GM12891 (cell line): Measurements from ENCODE around the gene HDAC5. TPM values are rescaled to one million over a fixed set of nuclear protein-coding genes. Genes with fewer than 3 reads are reported as not detected.
A peak's percentile ranks its signal among the peaks of the same experiment; 100 is the strongest.

Source experiments
- DNase-seq: peaks from one replicate; pipeline ENCODE4 v3.0.0; 2011; ENCODE audit warnings: low spot score; ENCODE audit not compliant: insufficient read length
- FAIRE-seq: peaks from 2 replicates; lab custom pipeline; 2011; peaks lifted over from hg19 to GRCh38; lab: Jason Lieb, UNC
- PAX5 ChIP-seq: IDR thresholded peaks from 2 replicates; pipeline ENCODE4 v1.6.1; 2011; ENCODE audit warnings: low read length, moderate library complexity, mild to moderate bottlenecking; ENCODE audit not compliant: insufficient read depth, severe bottlenecking
- POLR2A ChIP-seq: IDR thresholded peaks from 2 replicates; pipeline ENCODE4 v1.6.1; 2011; ENCODE audit warnings: low read depth, low read length, control low read depth
- POLR2AphosphoS5 ChIP-seq: IDR thresholded peaks from 2 replicates; pipeline ENCODE4 v1.6.1; 2011; ENCODE audit warnings: low read depth, low read length, control low read depth
- POU2F2 ChIP-seq: IDR thresholded peaks from 2 replicates; pipeline ENCODE4 v1.6.1; 2011; ENCODE audit warnings: low read depth, mild to moderate bottlenecking, control low read depth, low read length, moderate library complexity
- SPI1 ChIP-seq: IDR thresholded peaks from 2 replicates; pipeline ENCODE4 v1.6.1; 2011; ENCODE audit warnings: low read depth, low read length, control low read depth
- TAF1 ChIP-seq: IDR thresholded peaks from 2 replicates; pipeline ENCODE4 v1.6.1; 2011; ENCODE audit warnings: low read depth, low read length, control low read depth
- polyA plus RNA-seq: library from polyadenylated mRNA; unstranded; fragments of >200 nt; gene quantifications from one replicate; pipeline ENCODE4 v1.2.1, GENCODE V29; 2012; ENCODE audit warnings: low read depth, missing spikeins, inconsistent platforms; ENCODE audit not compliant: missing spikeins

HDAC5 gene
- polyA plus RNA-seq = 16.4 TPM

DNA sequence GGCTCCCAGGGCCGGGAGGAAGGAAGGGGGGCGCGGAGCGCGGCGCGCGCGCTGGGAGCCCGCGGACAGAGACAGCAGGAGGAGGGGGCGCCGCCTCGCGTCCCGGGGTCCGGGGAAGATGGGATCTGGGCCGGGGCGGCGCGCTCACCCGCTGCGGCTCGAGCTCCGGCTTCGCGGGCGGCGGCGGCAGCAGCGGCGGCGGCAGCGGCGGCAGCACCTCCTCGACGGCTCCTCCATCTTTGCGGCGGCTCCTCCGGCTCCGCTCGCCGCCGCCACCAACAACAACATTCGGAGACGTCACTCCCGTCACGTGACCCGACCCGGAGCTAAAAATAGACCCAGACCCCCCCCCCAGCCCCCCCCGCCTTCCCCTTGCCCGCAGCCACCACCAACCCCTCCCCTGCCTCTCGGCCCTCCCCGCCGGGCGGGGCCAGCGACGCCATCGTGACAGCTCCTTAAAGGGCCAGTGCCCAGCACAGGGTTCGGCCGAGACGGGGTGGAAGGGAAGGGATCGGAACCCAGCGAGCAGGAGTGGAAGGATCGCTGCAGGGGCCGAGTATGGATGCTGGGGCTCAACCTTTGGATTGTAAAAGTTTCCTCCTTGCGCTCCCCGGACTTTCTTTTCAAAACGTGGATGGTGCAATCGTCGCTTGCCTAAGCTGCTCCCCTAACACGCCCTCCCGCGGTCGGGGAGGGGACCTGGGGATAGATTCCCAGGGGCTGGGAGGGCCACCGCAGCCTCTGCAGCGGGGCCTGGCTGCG lies at the start of gene HDAC5:
TSS of gene HDAC5 (minus strand) at position 286 of the 762 bp plus-strand sequence. CDS start 6,126 bp downstream, outside the sequence.
- DNase-seq (peak; percentile 97), FAIRE-seq (peak; percentile 94)
- no peak for TF ChIP-seq POLR2A
- peak; percentile 35; the same call in 1 of the 2 replicates for TF ChIP-seq POLR2AphosphoS5

- TF ChIP-seq TAF1 = no peak
- TF ChIP-seq POLR2A = 0 out of 2 replicates have a peak, but pooled peaks have one; percentile 15
- DNase-seq (no peak), FAIRE-seq (no peak)
Observed at GRCh38 chr17:44171931-44172455, 48.6 kb upstream of the HDAC5 start.

DNA sequence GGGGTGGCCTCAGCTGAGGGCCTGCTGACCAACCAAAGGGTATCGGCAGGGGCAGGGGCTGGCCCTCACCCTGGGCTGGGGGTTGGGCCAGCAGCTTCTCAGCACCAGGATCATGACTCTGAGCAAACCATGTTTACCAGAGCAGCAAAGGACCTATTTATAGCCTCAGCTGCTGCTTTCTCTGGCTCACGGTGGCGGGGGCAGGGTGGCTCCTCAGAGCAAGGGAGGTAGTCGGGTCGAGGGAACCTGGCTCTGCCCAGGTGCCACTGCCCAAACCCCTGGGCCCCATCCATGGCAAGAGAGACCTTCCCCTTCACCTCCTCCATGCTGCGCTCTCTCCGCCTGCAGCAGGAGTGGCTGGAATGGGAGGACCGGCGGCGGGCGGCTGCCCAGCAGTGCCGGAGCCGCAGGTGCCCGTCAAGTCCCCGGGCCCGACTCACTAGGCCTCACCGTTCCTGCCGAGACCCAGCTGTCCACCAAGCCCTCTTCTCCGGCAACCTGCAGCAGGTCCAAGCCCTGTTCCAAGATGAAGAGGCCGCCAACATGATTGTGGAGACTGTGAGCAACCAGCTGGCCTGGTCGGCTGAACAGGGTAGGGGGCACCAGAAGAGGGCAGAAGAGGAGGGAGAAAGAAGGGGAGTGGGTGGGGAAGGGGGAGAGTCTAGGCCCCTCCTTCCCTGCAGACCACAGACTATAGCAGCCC lies 47.2 kb upstream of the HDAC5 start, which contains the start of gene ASB16:
TSS of gene ASB16 (plus strand) at position 206 of the 703 bp plus-strand sequence. CDS start at position 292, 86 bp downstream.
- TF ChIP-seq POLR2AphosphoS5 (no peak), TAF1 (no peak), POLR2A (no peak), PAX5 (no peak), SPI1 (no peak), POU2F2 (no peak)
- no peak for DNase-seq
- no peak for FAIRE-seq

GRCh38 chr17:44170135-44170498 lies 46.7 kb upstream of the HDAC5 start:
- no peak for FAIRE-seq
- TF ChIP-seq POU2F2 (no peak), POLR2AphosphoS5 (no peak), PAX5 (no peak), POLR2A (no peak), SPI1 (no peak)
- no peak for DNase-seq

GRCh38 chr17:44167181-44167861 lies 43.9 kb upstream of the HDAC5 start:
- DNase-seq (no peak), FAIRE-seq (no peak)
- TF ChIP-seq TAF1 (no peak), POU2F2 (no peak), POLR2AphosphoS5 (no peak), PAX5 (no peak), SPI1 (no peak), POLR2A (no peak)

- DNase-seq (no peak), FAIRE-seq (no peak)
- TF ChIP-seq POLR2AphosphoS5 (no peak), POLR2A (no peak)
Observed at GRCh38 chr17:44164476-44164875, 41.0 kb upstream of the HDAC5 start.

DNA sequence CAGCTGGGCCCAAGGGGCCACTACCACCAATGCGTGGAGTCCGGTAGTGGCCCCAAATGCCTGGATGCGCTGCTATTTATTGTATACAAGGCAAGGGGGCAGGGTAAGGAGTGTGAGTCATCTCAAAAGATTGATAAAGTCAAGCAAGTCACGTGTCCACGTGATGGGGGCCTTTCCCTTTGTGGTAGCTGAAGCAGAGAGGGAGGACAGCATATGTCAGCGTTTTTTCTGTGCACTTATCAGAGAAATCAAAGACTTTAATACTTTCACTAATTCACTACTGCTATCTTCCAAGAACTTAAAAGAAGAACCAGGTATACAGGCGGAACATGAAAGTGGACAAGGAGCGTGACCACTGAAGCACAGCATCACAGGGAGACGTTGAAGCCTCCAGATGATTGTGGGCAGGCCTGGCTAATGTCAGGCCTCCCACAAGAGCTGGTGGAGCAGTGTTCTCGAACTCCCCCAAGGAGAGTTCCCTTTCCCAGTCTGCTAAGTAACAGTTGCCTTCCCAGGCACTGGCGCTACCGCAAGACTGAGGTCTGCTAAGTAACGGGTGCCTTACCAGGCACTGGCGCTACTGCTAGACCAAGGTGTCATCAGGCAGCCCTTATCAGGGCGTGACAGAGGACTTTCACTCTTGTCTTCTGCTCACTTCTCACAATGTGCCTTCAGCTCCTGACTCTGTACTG lies 36.2 kb upstream of the HDAC5 start:
- TF ChIP-seq POU2F2 (no peak), POLR2AphosphoS5 (no peak), POLR2A (no peak), PAX5 (no peak), TAF1 (no peak), SPI1 (no peak)
- no peak for FAIRE-seq

DNA sequence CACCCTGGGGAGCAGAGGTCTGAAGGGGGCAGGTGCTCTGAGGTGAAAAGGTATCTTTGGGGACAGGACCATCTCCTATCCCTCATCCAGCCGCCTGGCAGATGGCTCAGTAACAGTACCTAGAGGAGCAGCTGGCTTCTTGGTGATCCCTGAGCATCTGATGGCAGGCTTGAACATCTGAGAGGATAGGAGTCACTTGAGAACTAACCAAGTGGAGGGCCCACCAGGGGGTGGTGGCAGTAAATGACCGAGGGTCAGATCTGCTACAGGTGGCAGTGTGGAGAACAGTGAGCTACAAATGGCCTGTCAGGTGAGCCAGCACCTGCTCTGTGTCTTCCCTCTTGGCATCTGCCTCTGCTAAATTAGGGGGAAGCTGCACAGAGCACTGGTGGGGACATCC lies 32.0 kb upstream of the HDAC5 start:
- TF ChIP-seq POLR2A = no peak
- TF ChIP-seq POLR2AphosphoS5 = no peak
- no peak for TF ChIP-seq PAX5
- TF ChIP-seq SPI1 = no peak
- no peak for TF ChIP-seq TAF1
- no peak for TF ChIP-seq POU2F2
- no peak for FAIRE-seq
- no peak for DNase-seq

More for the DNA sequence above, 36.2 kb upstream of the HDAC5 start:
- no peak for DNase-seq

DNA sequence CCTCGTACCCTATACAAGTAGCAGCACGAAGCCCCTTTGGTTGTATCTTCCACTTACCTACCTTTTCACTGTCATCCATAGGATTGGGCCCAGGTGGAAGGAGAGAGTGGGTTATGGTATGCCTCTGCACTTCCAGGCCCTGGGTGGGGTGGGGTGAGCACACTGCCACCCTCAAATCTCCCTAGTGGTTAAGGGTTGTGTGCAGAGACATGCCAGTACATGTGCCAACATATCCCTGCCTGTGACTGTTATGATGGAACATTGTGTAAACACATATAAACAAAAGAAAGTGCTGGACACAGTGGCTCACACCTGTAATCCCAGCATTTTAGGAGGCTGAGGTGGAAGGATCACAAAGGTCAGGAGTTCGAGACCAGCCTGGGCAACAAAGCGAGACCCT lies 29.4 kb upstream of the HDAC5 start:
- DNase-seq (no peak), FAIRE-seq (peak; percentile 68)
- TF ChIP-seq PAX5 (no peak), SPI1 (no peak), TAF1 (no peak), POU2F2 (no peak), POLR2A (no peak), POLR2AphosphoS5 (no peak)
